ENCODE results near the gene ARHGAP29. TPM values are rescaled to one million over a fixed set of nuclear protein-coding genes. Genes with fewer than 3 reads are reported as not detected.

Gene ARHGAP29
- total RNA-seq, 3 donors from 2014 or later (not counting 1 experiment from before 2014, with no cell fraction given) = 0.07 TPM; not detected in 2

- no peak overlapping the region for H3K4me3 ChIP-seq (ENCODE audit: low read length)
- no peaks in the 10 kb centered on the region for H3K4me1 Mint-ChIP-seq
- no peak overlapping the region for H3K27ac Mint-ChIP-seq
- no peak for DNase-seq
- no peaks in the 10 kb centered on the region for H3K36me3 ChIP-seq (ENCODE audit: control insufficient read depth, insufficient read depth, low read length)
- TF ChIP-seq CTCF (IDR thresholded peaks at IDR 0.05) = no peak
- no peaks in the 10 kb centered on the region for H3K9me3 Mint-ChIP-seq
- no peaks in the 10 kb centered on the region for H3K36me3 Mint-ChIP-seq
- no peaks in the 10 kb centered on the region for H3K9me3 ChIP-seq (ENCODE audit: control insufficient read depth, insufficient read depth, low read length)
- ATAC-seq = no peak
- 90% methylated on average over 2 of the region's 2 CpGs for WGBS (ENCODE audit: insufficient coverage)
- H3K27me3 Mint-ChIP-seq (ENCODE audit: low read depth in 2 of 2) = peaks cover 31 to 44% of the 10 kb centered on the region in 2 donors
- H3K27ac ChIP-seq (ENCODE audit: low read length) = no peak overlapping the region
- no peaks in the 10 kb centered on the region for H3K4me1 ChIP-seq (ENCODE audit: control insufficient read depth, insufficient read depth, low read length)
- no peak overlapping the region for H3K4me3 Mint-ChIP-seq
- H3K27me3 ChIP-seq (ENCODE audit: control insufficient read depth, insufficient read depth, low read length) = no peaks in the 10 kb centered on the region
- intact Hi-C loops (cut with micrococcal nuclease) = no loop called here
Observed at GRCh38 chr1:94265906-94266305, 28.5 kb upstream of the ARHGAP29 start.

GRCh38 chr1:94265011-94265422 lies 27.6 kb upstream of the ARHGAP29 start:
- no peak overlapping the region for H3K27ac ChIP-seq (ENCODE audit: low read length)
- Mint-ChIP-seq H3K27ac (no peak overlapping the region), H3K36me3 (no peaks in the 10 kb centered on the region), H3K4me3 (no peak overlapping the region), H3K4me1 (no peaks in the 10 kb centered on the region), H3K27me3 (ENCODE audit: low read depth in 2 of 2) (peaks cover 37 to 52% of the 10 kb centered on the region in 2 donors), H3K9me3 (no peaks in the 10 kb centered on the region)
- H3K27me3 ChIP-seq (ENCODE audit: control insufficient read depth, insufficient read depth, low read length) = no peaks in the 10 kb centered on the region
- no peaks in the 10 kb centered on the region for H3K36me3 ChIP-seq (ENCODE audit: control insufficient read depth, insufficient read depth, low read length)
- WGBS (ENCODE audit: insufficient coverage) = 70% methylated on average over 3 of the region's 3 CpGs
- H3K4me1 ChIP-seq (ENCODE audit: control insufficient read depth, insufficient read depth, low read length) = no peaks in the 10 kb centered on the region
- no peak for DNase-seq
- intact Hi-C loops (cut with micrococcal nuclease) = no loop called here
- ATAC-seq = no peak
- no peaks in the 10 kb centered on the region for H3K9me3 ChIP-seq (ENCODE audit: control insufficient read depth, insufficient read depth, low read length)
- no peak overlapping the region for H3K4me3 ChIP-seq (ENCODE audit: low read length)
- no peak for TF ChIP-seq CTCF (IDR thresholded peaks at IDR 0.05)

- Mint-ChIP-seq H3K36me3 (no peaks in the 10 kb centered on the region), H3K27ac (no peak overlapping the region), H3K27me3 (ENCODE audit: low read depth in 2 of 2) (peaks cover 32 to 42% of the 10 kb centered on the region in 2 donors), H3K9me3 (no peaks in the 10 kb centered on the region), H3K4me1 (no peaks in the 10 kb centered on the region), H3K4me3 (no peak overlapping the region)
- DNase-seq (no peak), ATAC-seq (no peak)
- intact Hi-C loops (cut with micrococcal nuclease) = no loop called here
- H3K4me1 ChIP-seq (ENCODE audit: control insufficient read depth, insufficient read depth, low read length) = no peaks in the 10 kb centered on the region
- no peak overlapping the region for H3K4me3 ChIP-seq (ENCODE audit: low read length)
- no peak for TF ChIP-seq CTCF (IDR thresholded peaks at IDR 0.05)
- no peaks in the 10 kb centered on the region for H3K36me3 ChIP-seq (ENCODE audit: control insufficient read depth, insufficient read depth, low read length)
- H3K27ac ChIP-seq (ENCODE audit: low read length) = no peak overlapping the region
- no peaks in the 10 kb centered on the region for H3K9me3 ChIP-seq (ENCODE audit: control insufficient read depth, insufficient read depth, low read length)
- WGBS (ENCODE audit: insufficient coverage) = 92% methylated on average over 2 of the region's 2 CpGs
- no peaks in the 10 kb centered on the region for H3K27me3 ChIP-seq (ENCODE audit: control insufficient read depth, insufficient read depth, low read length)
Observed at GRCh38 chr1:94260635-94261387, 23.4 kb upstream of the ARHGAP29 start.

Measured in natural killer cell (primary cell).